Pancreas (tissue), 10 donors: ENCODE measurements around the gene NCBP1. TPM values are rescaled to one million over a fixed set of nuclear protein-coding genes. Genes with fewer than 3 reads are reported as not detected.

Source experiments
- ATAC-seq, 4 donors: fragments of 200-7000 bp; cut with Tn5 transposase; one replicate each; pipeline versions ENCODE4 v1.8.0 to v1.9.1; 2020; ENCODE audit warnings: mild to moderate bottlenecking in 4 of 4, moderate library complexity in 4 of 4
- DNase-seq, 6 donors: peaks; one replicate each; pipeline ENCODE4 v3.0.0-alpha.2; 2020
- FAIRE-seq: peaks from 2 replicates; lab custom pipeline; 2012; peaks lifted over from hg19 to GRCh38; lab: Jason Lieb, UNC
- H3K27ac ChIP-seq, 4 donors: fragments of 200-600 bp; sonication (generic); 1 replicate in 3 of 4; 2 replicates in 1 of 4; pipeline versions ENCODE4 v1.5.0 to v1.8.0; 2020
- H3K27me3 ChIP-seq, 4 donors: fragments of 200-600 bp; one replicate each; pipeline ENCODE4 v1.8.0; 2021
- H3K36me3 ChIP-seq, 3 donors: fragments of 200-600 bp; sonication (generic) in 1 of 3; one replicate each; pipeline versions ENCODE4 v1.5.0 to v1.8.0; 2020 to 2021
- H3K4me1 ChIP-seq, 3 donors: fragments of 200-600 bp; one replicate each; pipeline ENCODE4 v1.8.0; 2021
- H3K4me3 ChIP-seq, 4 donors: fragments of 200-600 bp; sonication (generic) in 2 of 4; one replicate each; pipeline versions ENCODE4 v1.5.0 to v1.8.0; 2020 to 2021
- H3K9me3 ChIP-seq, 4 donors: fragments of 200-600 bp; one replicate each; pipeline ENCODE4 v1.8.0; 2021
- CTCF ChIP-seq, 4 donors: fragments of 200-600 bp; sonication (generic) in 3 of 4; IDR thresholded peaks; one replicate each; pipeline versions ENCODE4 v1.5.0 to v1.8.0; 2021; ENCODE audit warnings: antibody characterized with exemption in 4 of 4
- WGBS, 2 donors: extraction: QIAGEN DNeasy Blood & Tissue Kit; methylation state at CpG; one replicate each; pipeline ENCODE4 v1.1.7; 2013; 5-methylcytosine and 5-hydroxymethylcytosine counted together
- intact Hi-C, 3 donors: fragments of 100-400 bp; cut with DNase I; formaldehyde crosslinking; loops; one replicate each; pipeline versions ENCODE4 v1.11.1 to v1.14.2; 2022
- polyA plus RNA-seq, 2 donors: library from polyadenylated mRNA; stranded (reverse); fragments of 200-250 nt; gene quantifications; one replicate each; pipeline ENCODE4 v1.2.3, GENCODE V29; 2013
- total RNA-seq, 6 donors: library from RNA; stranded (reverse); fragmentation: NEBNext Ultra II Directional in 4 of 6; extraction: Animal tissue kit (Norgen Biotek cat#: 25700) in 4 of 6; gene quantifications; one replicate each; pipeline versions ENCODE4 v1.2.1 to v1.2.4, GENCODE V29; 2021 to 2023
- donor health status: healthy with polysubstance abuse.
- donor health status: DM: no; HTN: no; CAD: no; lungs with moderate emphysema.
- donor health status: DM: no; HTN: no; CAD: no.
- donor health status: control.
- donor health status: control.
- donor health status: Bipolar disorder and iron deficiency.
- donor health status: DM: yes; HTN: yes; CAD: no.
- donor health status: DM: no; HTN: no; CAD: no.
- donor health status: DM: no; HTN: no; CAD: no.
- donor health status: DM: yes; HTN: yes; CAD: no.

The NCBP1 gene
- total and polyA plus RNA-seq, 8 donors: 4.6 to 17.4 (median 11.3) TPM

- no peak overlapping the region for H3K4me3 ChIP-seq
- WGBS, 2 donors: 27 to 40% methylated on average over 11 of the region's 11 CpGs
- TF ChIP-seq CTCF (IDR thresholded peaks at IDR 0.05): no peak
- no peaks in the 10 kb centered on the region for H3K36me3 ChIP-seq
- peaks cover 0 to 7% (median 5%) of the 10 kb centered on the region in 3 donors for H3K4me1 ChIP-seq
- peak overlapping the region; percentile 52 to 74 (median 64) for H3K27ac ChIP-seq
- FAIRE-seq (no peak), ATAC-seq (peak; percentile 77 to 90 (median 84)), DNase-seq (no peak)
- H3K9me3 ChIP-seq: no peaks in the 10 kb centered on the region
- no peaks in the 10 kb centered on the region for H3K27me3 ChIP-seq
- intact Hi-C loops: no loop called here
These were observed 70.1 kb downstream of the NCBP1 start for GRCh38 chr9:97703437-97704344.

GRCh38 chr9:97704345-97704677, 70.7 kb downstream of the NCBP1 start:
- H3K9me3 ChIP-seq: no peaks in the 10 kb centered on the region
- DNase-seq: no peak
- intact Hi-C loops: no loop called here
- TF ChIP-seq CTCF (IDR thresholded peaks at IDR 0.05): no peak
- no peak overlapping the region for H3K4me3 ChIP-seq
- FAIRE-seq: no peak
- H3K4me1 ChIP-seq: peaks cover 0 to 7% (median 5%) of the 10 kb centered on the region in 3 donors
- 76% methylated on average over 3 of the region's 3 CpGs for WGBS, 2 donors
- H3K27me3 ChIP-seq: no peaks in the 10 kb centered on the region
- ATAC-seq: peak; percentile 22 to 48 (median 40)
- no peaks in the 10 kb centered on the region for H3K36me3 ChIP-seq
- peak overlapping the region; percentile 52 to 74 (median 64) for H3K27ac ChIP-seq

GRCh38 chr9:97704851-97705250, 71.2 kb downstream of the NCBP1 start:
- WGBS, 2 donors: 82 to 88% methylated on average over 4 of the region's 4 CpGs
- Histone ChIP-seq H3K9me3 (no peaks in the 10 kb centered on the region), H3K4me1 (peaks cover 0 to 7% (median 5%) of the 10 kb centered on the region in 3 donors), H3K27ac (peak overlapping the region in 3 of 4 donors; percentile 58 to 74 (median 71)), H3K36me3 (no peaks in the 10 kb centered on the region), H3K27me3 (no peaks in the 10 kb centered on the region), H3K4me3 (no peak overlapping the region)
- no peak for TF ChIP-seq CTCF (IDR thresholded peaks at IDR 0.05)
- intact Hi-C loops: no loop called here
- ATAC-seq (no peak), FAIRE-seq (no peak), DNase-seq (no peak)

DNA sequence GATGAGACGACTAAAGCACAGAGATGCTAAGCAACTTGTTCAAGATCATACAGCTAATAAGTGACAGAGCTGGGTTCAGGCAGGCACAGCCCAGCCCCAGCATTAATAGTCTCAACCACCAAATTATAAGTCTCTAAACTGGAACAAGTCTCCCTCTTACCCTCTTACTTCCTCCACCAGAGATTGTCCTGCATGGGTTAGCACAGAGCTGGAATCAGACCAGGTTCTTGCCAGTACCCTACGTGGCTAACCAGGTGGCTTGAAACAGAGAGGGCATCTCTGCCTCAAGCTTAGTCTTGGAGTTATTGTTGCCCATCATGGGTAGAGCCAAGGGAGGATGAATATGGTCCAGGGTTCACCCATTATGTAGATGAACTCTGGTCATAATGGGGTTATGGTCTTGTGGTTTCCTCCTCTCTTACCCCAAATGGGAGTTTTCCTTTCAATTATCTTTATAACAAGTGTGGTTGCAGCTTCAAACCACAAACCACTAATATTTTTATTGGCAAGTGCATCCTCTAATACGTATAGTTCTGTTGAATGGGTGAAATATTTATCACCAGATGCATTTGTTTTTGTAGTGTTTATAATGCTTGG, 71.8 kb downstream of the NCBP1 start:
- intact Hi-C loops: no loop called here
- no peak for ATAC-seq
- WGBS, 2 donors: 53 to 62% methylated on average over 3 of the region's 3 CpGs
- FAIRE-seq: no peak
- H3K9me3 ChIP-seq: no peaks in the 10 kb centered on the region
- no peaks in the 10 kb centered on the region for H3K36me3 ChIP-seq
- H3K4me1 ChIP-seq: peaks cover 0 to 7% (median 5%) of the 10 kb centered on the region in 3 donors
- TF ChIP-seq CTCF (IDR thresholded peaks at IDR 0.05): no peak
- no peak for DNase-seq
- H3K27ac ChIP-seq: no peak overlapping the region
- H3K27me3 ChIP-seq: no peaks in the 10 kb centered on the region
- no peak overlapping the region for H3K4me3 ChIP-seq
